Activated T-cell treated with anti-CD3 and anti-CD28 coated beads, Interleukin-2, amount 50 U/mL, for 48 hours (primary cell): ENCODE measurements around the gene CTSH.
A peak's percentile ranks its signal among the peaks of the same experiment; 100 is the strongest.
"Not testable (repeated sequence)": the region's sequence is repeated elsewhere in the genome, so short reads cannot be mapped to it uniquely, and the experiment has no call there.

Experiments used
- DNase-seq, 2 experiments: peaks; one replicate each; pipeline ENCODE4 v3.0.0-alpha.2; 2020

Gene CTSH

GRCh38 chr15:78880242-78880533, 64.7 kb downstream of the CTSH start:
- no peak for DNase-seq

GRCh38 chr15:78879517-78880241, 65.2 kb downstream of the CTSH start:
- DNase-seq = no peak

- DNase-seq = no peak
These were observed 66.5 kb downstream of the CTSH start for GRCh38 chr15:78878356-78878755.

- DNase-seq = not testable (repeated sequence)
These were observed 67.9 kb downstream of the CTSH start for GRCh38 chr15:78876954-78877353.

- DNase-seq = no peak
These were observed 69.5 kb downstream of the CTSH start for GRCh38 chr15:78875107-78875914.

- peak; percentile 46 to 51 for DNase-seq
These were observed 70.8 kb downstream of the CTSH start for GRCh38 chr15:78873793-78874765.

GRCh38 chr15:78872972-78873792, 71.7 kb downstream of the CTSH start:
- DNase-seq = peak; percentile 88 to 92

- peak; percentile 93 to 97 for DNase-seq
These were observed 72.5 kb downstream of the CTSH start, which contains the start of gene MORF4L1 for GRCh38 chr15:78872155-78872971. Gene MORF4L1 (plus strand): TSS chr15:78872890. CDS start chr15:78873018, 128 bp downstream.

GRCh38 chr15:78871483-78872127, 73.2 kb downstream of the CTSH start:
- not testable (repeated sequence) for DNase-seq
